ENCODE data around the gene BMPR1A.

Gene BMPR1A

DNA sequence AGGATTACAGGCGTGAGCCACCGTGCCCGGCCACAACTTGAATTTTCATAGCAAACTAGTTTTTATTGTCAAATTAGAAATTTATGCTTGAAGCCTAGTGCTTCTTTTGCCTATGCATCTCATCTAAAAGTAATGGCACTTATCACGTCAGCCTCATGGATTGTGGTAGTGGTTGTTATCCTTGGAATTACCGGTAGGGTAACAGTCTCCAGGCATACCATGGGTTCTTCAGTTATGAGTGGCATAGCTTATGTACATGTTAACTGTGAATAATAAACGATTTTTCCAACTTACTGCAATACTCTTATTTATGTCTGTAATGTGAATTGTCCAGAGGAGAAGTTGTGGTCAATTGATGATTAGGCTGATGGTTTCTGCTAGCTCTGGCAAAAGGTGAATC is 63.1 kb downstream of the BMPR1A start:
- no peak for TF ChIP-seq ZNF274 (IDR thresholded peaks at IDR 0.05; ENCODE audit: low read depth, low read length)

DNA sequence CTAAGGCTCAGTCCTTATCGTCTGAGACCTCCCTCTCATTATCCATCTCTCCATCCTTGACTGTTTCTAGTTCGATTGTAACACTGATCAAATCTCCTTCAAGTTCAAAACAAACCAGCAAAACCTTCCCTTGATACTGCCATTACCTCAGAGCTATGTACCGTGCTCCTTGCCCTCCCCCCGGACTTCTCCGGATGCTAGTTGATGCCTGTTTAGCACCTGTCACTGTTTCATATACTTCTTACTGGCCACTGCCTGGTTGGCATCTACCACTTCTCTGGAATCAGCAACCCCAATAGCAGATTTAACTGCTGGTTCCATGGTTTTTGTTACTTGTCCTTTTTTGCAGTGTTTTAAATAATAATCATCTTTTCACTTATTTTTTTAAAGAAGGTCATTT is 64.1 kb downstream of the BMPR1A start:
- no peak overlapping the region for H3K4me3 ChIP-seq (ENCODE audit: low read length)

More for the DNA sequence above, 63.1 kb downstream of the BMPR1A start:
- no peak overlapping the region for H3K4me3 ChIP-seq (ENCODE audit: low read length)

DNA sequence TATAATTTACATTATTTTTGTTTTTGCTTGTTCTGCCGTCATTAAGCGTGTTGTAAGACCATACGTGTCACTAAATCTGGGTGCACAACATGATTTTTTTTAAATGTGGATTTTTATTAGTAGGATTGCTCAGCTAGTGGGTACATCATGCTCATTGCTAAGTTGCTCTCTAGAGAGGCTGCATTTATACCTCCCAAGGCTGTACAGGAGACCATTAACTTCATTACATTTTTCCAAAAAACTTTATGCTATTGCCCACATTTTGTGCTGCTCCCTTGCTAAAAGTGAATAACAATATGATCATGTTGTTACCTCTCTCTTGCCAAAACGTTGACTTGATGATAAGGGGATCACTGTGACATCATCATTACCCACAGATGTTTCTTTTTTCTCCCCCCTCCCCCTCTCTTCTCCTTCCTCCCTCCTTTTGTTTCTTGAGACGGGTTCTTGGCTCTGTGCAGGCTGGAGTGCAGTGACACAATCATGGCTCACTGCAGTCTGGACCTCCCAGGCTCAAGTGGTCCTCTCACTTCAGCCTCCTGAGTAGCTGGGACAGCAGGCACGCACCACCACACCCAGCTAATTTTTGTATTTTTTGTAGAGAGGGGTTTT is 65.1 kb downstream of the BMPR1A start:
- TF ChIP-seq ZNF274 (IDR thresholded peaks at IDR 0.05; ENCODE audit: low read depth, low read length): no peak

More for the DNA sequence above, 64.1 kb downstream of the BMPR1A start:
- no peak for TF ChIP-seq ZNF274 (IDR thresholded peaks at IDR 0.05; ENCODE audit: low read depth, low read length)

DNA sequence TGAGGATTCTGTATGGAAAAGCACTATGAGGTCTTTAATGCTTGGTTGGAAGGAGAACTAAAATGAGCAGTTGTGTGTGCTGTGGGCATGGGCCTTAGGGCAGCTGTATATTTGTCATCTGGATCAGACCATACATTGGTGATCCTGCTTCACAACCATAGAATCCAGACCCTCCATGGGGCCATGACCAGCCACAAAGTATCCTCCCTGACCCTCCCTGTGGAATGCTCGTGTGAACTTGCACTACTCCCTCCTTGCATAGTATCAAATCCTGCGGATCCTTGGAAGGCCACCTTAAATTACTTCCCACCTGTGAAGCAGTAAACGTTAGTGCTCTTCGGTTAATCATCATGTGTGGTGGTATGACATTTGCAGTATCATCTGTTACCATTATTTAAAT is 67.1 kb downstream of the BMPR1A start:
- no peak overlapping the region for H3K4me3 ChIP-seq (ENCODE audit: low read length)
- TF ChIP-seq ZNF274 (IDR thresholded peaks at IDR 0.05; ENCODE audit: low read depth, low read length): no peak

More for the DNA sequence above, 65.1 kb downstream of the BMPR1A start:
- no peak overlapping the region for H3K4me3 ChIP-seq (ENCODE audit: low read length)

DNA sequence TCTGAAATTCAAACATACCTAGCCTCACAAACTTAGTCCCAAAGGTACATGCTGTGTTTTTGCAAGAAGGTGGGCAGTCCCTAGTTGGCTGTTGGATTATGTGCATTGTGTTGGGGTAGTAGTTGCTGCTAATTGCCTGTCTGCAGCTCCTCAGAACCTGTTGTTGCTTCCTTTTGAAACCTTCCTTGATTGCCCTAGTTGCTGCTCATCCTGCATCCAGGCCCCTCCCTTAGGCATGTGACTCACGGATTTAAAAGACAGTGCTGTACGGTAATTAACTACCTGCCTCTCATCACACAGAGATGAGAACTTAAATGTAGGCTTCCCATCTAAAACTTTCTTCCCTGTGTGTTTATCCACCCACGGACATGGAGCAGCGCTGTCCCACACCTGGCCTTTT is 67.7 kb downstream of the BMPR1A start:
- no peak for TF ChIP-seq ZNF274 (IDR thresholded peaks at IDR 0.05; ENCODE audit: low read depth, low read length)
- H3K4me3 ChIP-seq (ENCODE audit: low read length): no peak overlapping the region

DNA sequence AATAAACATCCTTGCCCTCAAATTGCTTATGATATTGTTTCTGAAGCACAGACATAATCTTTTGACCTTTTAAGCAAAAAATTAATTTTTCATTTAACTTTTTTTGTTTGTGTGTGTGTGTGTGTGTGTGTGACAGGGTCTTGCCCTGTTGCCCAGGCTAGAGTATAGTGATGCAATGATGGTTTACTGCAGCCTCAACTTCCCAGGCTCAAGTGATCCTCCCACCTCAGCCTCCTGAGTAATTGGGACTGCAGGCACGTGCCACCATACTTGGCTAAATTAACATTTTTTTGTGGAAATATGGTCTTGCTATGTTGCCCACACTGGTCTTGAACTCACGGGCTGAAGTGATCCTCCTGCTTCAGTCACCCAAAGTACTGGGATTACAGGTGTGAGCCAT is 68.9 kb downstream of the BMPR1A start:
- H3K4me3 ChIP-seq (ENCODE audit: low read length): no peak overlapping the region
- no peak for TF ChIP-seq ZNF274 (IDR thresholded peaks at IDR 0.05; ENCODE audit: low read depth, low read length)

DNA sequence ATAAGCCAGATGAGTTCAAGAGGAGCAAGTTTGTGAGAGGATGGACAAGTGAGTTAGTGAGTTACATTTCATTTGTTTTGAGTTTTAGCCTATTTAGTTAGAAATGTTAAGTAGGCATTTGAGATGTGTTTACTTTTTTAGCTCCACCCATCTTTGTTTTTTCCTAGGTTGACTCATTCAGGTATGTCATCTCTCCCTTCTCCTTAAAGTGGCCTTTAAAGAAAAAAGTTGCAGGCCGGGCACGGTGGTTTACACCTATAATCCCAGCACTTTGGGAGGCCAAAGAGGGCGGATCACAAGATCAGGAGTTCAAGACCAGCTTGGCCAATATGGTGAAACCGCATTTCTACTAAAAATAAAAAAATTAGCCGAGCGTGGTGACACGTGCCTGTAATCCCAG is 71.2 kb downstream of the BMPR1A start:
- TF ChIP-seq ZNF274 (IDR thresholded peaks at IDR 0.05; ENCODE audit: low read depth, low read length): no peak
- no peak overlapping the region for H3K4me3 ChIP-seq (ENCODE audit: low read length)

DNA sequence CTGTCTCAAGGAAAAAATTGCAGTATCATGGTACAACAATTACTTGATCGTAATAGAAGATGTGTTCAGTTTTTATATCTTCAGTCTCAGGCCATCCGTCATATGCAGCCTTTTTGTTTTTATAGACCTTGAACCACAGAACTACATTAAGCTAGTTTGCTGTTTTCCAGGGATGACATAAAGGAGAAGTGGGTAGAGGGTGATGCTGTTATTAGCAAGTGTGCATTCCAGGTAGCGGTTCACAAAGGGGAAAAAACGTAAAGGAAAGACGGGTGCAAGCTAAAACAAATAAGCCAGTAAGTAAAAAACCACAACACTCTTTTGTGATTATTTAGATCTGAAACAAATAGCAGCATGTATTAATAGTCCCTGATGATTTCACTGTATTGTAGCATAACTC is 71.7 kb downstream of the BMPR1A start:
- no peak for TF ChIP-seq ZNF274 (IDR thresholded peaks at IDR 0.05; ENCODE audit: low read depth, low read length)

DNA sequence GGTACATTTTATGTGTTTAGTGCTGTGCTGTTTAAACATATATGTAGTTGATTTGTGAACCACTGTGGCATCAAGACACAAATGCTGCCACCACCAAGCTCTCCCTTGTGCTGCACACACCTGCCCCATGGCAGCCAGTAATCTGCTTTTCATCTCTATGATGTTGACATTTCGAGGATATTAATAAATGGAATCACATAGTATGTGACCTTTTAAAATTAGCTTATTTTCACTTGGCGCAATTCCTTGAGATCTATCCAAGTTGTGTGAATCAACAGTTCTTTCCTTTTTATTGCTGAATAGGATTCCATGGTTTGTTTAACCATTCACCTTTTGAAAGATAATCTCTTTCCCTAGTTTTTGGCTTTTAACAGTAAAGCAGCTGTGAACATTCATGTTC is 73.1 kb downstream of the BMPR1A start:
- H3K4me3 ChIP-seq (ENCODE audit: low read length): no peak overlapping the region
- TF ChIP-seq ZNF274 (IDR thresholded peaks at IDR 0.05; ENCODE audit: low read depth, low read length): no peak

More for the DNA sequence above, 71.7 kb downstream of the BMPR1A start:
- H3K4me3 ChIP-seq (ENCODE audit: low read length): no peak overlapping the region

DNA sequence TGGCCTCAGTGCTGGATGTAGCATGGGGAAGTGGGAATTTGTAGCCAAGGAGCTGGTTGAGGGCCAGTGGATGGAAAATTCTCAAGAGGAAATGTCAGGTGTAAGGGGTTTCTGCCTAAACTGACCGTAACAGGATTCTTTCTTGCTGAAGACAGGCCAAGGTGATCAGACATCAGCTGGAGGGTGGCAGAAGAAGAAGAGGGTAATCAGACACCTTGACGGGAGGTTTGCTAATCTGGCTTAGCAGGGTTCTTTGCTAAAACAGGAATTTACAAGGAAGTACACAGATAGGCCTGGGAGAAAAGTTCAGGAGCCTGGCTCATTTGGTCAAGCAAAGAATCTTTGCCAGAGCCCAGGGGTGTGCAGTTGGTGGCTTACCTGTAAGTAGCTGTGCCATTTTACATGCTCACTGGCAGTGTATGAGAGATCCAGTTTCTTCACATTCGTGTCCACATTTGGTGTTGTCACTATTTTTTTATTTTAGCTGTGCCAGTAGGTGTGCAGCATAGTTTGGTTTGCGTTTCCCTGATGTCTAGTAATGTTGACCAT is 73.7 kb downstream of the BMPR1A start:
- no peak for TF ChIP-seq ZNF274 (IDR thresholded peaks at IDR 0.05; ENCODE audit: low read depth, low read length)
- H3K4me3 ChIP-seq (ENCODE audit: low read length): no peak overlapping the region

DNA sequence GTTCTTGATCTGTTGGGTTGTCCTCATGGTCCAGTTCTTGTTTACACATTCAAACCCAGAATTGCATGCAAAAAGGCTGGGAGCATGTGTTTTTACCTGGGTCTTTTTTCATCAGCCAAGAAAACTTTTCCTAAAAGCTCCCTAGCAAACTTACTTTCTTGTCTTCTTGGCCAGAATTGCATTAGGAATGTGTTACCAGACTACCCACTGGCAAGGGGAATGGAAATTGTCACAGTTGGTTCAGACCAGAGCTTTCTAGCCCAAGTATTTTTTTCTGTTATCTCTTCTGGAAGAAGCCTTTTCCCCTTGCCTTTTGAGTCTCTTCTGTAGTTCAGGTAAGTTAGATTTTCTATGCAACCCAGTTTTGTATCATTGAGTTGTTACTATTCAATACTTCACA is 77.5 kb downstream of the BMPR1A start:
- no peak for TF ChIP-seq ZNF274 (IDR thresholded peaks at IDR 0.05; ENCODE audit: low read depth, low read length)
- H3K4me3 ChIP-seq (ENCODE audit: low read length): no peak overlapping the region

DNA sequence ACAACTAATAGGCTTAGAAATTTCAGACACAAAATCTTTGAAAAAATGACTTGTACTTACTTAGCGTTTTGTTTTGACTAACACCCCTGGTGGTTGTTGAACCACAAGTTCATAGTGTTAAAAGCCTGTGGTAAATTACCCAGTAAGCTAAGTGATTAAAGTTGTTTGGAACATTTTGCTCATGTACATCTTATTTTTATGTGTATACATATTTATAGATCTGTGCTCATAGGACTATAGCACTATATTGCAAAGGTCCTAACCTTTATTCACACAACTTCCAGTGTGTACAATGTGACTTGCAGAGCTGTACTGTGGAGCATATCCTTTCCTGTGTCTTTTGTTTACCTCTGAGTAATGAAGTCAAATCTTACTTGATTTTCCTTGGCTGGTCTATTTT is 79.6 kb downstream of the BMPR1A start:
- H3K4me3 ChIP-seq (ENCODE audit: low read length): no peak overlapping the region
- no peak for TF ChIP-seq ZNF274 (IDR thresholded peaks at IDR 0.05; ENCODE audit: low read depth, low read length)

DNA sequence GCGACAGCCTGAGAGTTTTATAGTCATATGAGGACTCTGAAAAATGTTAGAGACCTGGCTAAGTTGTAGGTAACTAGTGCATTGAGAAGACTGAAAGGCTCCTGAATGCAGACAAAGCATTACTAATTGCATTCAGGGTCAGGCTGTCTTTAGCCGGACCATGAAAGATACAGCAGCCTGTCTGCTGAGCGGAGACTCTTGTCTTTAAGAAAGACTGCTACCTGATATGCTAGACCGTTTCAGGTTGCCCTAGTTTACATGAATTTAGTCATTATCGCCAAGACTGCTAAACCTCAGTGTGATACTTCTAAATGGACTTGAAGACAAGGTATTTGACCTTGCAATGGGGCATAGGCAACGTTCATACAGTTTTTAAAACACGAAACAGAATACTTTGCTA is 81.2 kb downstream of the BMPR1A start:
- H3K4me3 ChIP-seq (ENCODE audit: low read length): no peak overlapping the region
- TF ChIP-seq ZNF274 (IDR thresholded peaks at IDR 0.05; ENCODE audit: low read depth, low read length): no peak

DNA sequence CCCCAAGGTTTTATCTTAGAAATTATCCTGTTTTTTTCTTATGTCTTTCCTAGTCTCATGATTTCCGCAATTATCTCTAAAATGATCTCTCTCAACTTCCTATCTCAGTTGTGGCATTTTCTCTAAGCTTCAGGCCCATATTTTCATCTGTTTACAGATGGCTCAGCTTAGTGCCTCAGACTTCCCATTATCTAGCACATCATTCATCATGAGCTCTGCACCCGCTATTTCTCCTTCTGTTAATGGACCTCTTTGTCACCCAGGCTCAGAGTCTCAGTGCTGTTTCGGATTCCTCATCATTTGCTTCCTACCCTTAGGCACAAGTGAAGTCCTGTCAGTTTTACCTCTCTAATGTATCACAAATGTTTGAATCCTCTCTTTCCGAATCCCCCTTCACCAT is 84.1 kb downstream of the BMPR1A start:
- no peak for TF ChIP-seq ZNF274 (IDR thresholded peaks at IDR 0.05; ENCODE audit: low read depth, low read length)
- H3K4me3 ChIP-seq (ENCODE audit: low read length): no peak overlapping the region

DNA sequence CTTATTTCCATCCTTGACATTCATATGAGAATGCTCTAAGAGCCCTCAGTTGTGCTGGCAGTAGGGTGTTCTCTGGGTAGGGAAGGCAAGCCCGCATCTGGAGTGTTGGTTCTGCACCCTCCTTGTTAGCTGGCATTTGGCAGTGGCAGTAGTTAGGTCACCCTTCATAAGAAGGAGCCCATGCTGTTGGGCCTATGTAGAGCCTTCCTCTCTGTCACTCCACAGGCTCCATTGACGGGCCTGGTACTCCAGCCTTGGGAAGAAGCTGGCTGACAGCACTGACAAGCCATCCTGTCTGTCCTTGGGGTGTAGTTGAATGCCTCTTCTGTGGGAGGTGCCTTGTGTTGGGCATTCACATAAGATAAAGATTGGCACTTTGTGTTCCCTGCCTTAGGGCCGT is 89.7 kb downstream of the BMPR1A start:
- TF ChIP-seq ZNF274 (IDR thresholded peaks at IDR 0.05; ENCODE audit: low read depth, low read length): no peak
- no peak overlapping the region for H3K4me3 ChIP-seq (ENCODE audit: low read length)

DNA sequence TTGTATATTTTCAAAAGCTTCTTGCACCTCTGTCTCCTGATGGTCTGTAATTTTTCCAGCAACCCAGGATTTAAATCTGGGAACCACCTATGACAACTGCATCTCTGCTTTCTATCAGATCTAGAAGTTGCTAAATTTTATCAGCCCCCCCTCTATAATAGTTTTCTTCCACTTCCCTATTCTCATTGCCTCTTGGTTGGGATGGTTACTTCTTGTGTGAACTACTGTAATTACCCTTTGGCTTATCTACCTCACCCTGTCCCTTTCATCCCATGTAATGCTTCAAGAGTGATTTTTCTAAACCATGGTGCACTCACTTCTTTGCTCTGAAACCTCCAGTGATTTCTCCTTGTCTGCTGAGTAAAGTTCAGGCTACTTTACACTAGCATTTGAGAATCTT is 92.3 kb downstream of the BMPR1A start:
- no peak for TF ChIP-seq ZNF274 (IDR thresholded peaks at IDR 0.05; ENCODE audit: low read depth, low read length)
- no peak overlapping the region for H3K4me3 ChIP-seq (ENCODE audit: low read length)

Measured in GM08714 (cell line).